Caco-2 (cell line): ENCODE data around the gene FAM174B. TPM values are rescaled to one million over a fixed set of nuclear protein-coding genes. Genes with fewer than 3 reads are reported as not detected.

Source experiments
- BruUV-seq: library from RNA; stranded (reverse); fragments of 400-500 nt; replicated peaks from 2 replicates; lab custom pipeline; 2021; lab: Mats Ljungman, UMichigan
- CTCF ChIA-PET: fragments of 300-600 bp; sonication (Branson Sonifier 250); formaldehyde crosslinking; loops from one replicate; lab custom pipeline; 2022; ENCODE audit warnings: antibody characterized with exemption; lab: Charles Lee
- POLR2A ChIA-PET: fragments of 300-600 bp; sonication (Branson Sonifier 250); formaldehyde crosslinking; loops from one replicate; lab custom pipeline; 2022; ENCODE audit warnings: antibody characterized with exemption; lab: Charles Lee
- DNase-seq, 2 experiments: peaks; one replicate each; pipeline versions ENCODE4 v3.0.0 to v3.0.0-alpha.2; 2020 to 2022
- H3K27me3 ChIP-seq: replicated peaks from 2 replicates; pipeline ENCODE4 v1.6.0; 2011; ENCODE audit warnings: low read length; ENCODE audit not compliant: control insufficient read depth, insufficient read depth
- H3K36me3 ChIP-seq: 2 replicates; pipeline ENCODE4 v1.5.1; 2011; ENCODE audit warnings: low read length; ENCODE audit not compliant: control insufficient read depth, insufficient read depth
- H3K4me1 ChIP-seq: fragments of 250-450 bp; sonication (Bioruptor Pico); 2 replicates; pipeline ENCODE4 v1.5.1; 2020; ENCODE audit warnings: mild to moderate bottlenecking
- H3K4me3 ChIP-seq: 2 replicates; pipeline ENCODE4 v1.5.1; 2011; ENCODE audit warnings: low read depth, mild to moderate bottlenecking, control low read depth, low read length
- H3K9me3 ChIP-seq: fragments of 250-450 bp; sonication (Bioruptor Pico); 2 replicates; pipeline ENCODE4 v1.5.1; 2020; ENCODE audit warnings: mild to moderate bottlenecking, moderate library complexity
- H3K27ac Mint-ChIP-seq: one replicate; pipeline ENCODE4 v1.8.0; 2022; ENCODE audit warnings: mixed read lengths; ENCODE audit not compliant: unreplicated experiment
- H3K27me3 Mint-ChIP-seq: one replicate; pipeline ENCODE4 v1.8.0; 2022; ENCODE audit warnings: mixed read lengths; ENCODE audit not compliant: insufficient read depth, unreplicated experiment
- H3K36me3 Mint-ChIP-seq: one replicate; pipeline ENCODE4 v1.8.0; 2022; ENCODE audit warnings: mild to moderate bottlenecking, mixed read lengths; ENCODE audit not compliant: insufficient read depth, unreplicated experiment
- H3K4me1 Mint-ChIP-seq: one replicate; pipeline ENCODE4 v1.8.0; 2022; ENCODE audit warnings: low read depth, mixed read lengths; ENCODE audit not compliant: unreplicated experiment
- H3K4me3 Mint-ChIP-seq: one replicate; pipeline ENCODE4 v1.8.0; 2022; ENCODE audit warnings: mild to moderate bottlenecking, moderate library complexity, mixed read lengths; ENCODE audit not compliant: unreplicated experiment
- H3K9me3 Mint-ChIP-seq: one replicate; pipeline ENCODE4 v1.8.0; 2022; ENCODE audit warnings: mixed read lengths; ENCODE audit not compliant: unreplicated experiment
- intact Hi-C: fragments of 100-400 bp; cut with micrococcal nuclease; formaldehyde crosslinking; loops from one replicate; pipeline ENCODE4 v1.10.0; 2022; ENCODE audit not compliant: unreplicated experiment
- total RNA-seq: library from RNA; stranded (reverse); gene quantifications from 2 replicates; pipeline ENCODE4 v1.2.3, GENCODE V29; 2022
- TF ChIP-seq, protein P1 (sequence below), 2 experiments: fragments of 200-600 bp in 1 of 2; IDR thresholded peaks; 1 replicate in 1 of 2; 2 replicates in 1 of 2; pipeline versions ENCODE4 v1.5.1 to v1.8.0; 2011 to 2022; ENCODE audit warnings: antibody characterized with exemption in 1 of 2, control low read depth in 1 of 2, inconsistent platforms in 1 of 2, low read depth in 1 of 2, low read length in 1 of 2, mild to moderate bottlenecking in 1 of 2, moderate library complexity in 1 of 2; ENCODE audit not compliant: insufficient read depth in 1 of 2, severe bottlenecking in 1 of 2, unreplicated experiment in 1 of 2

FAM174B gene
- total RNA-seq, 1 experiment from 2014 or later: 79.4 TPM

DNA sequence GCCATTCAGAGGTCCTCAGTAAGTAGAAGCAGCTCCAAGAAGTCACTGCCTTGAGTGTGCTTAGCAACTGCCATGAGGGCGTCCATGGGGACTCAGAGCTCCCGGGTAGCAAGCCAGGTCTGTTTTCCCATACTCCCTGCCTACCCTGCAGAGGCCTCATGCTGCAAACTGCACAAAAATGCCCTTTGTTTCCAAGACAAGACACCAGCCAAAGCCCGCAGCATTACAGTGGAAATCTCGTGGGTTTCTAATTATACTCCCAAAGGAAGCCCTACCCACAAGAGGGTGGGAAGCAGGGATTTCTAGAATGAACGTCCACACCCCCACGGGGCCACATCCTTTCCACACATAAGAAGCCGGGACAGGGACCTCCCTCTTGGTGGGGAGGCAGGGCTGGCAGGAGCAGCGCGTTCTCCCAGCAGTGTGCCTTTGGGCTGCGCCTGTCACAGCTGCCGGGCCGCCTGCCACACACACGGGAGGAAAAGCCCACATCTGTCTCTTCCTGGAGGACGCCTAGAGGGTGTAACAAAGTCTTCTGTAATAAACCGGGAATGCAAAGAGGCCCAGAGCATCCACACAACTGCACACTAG, 31.1 kb downstream of the FAM174B start:
- peaks cover 41% of the 10 kb centered on the region for H3K36me3 Mint-ChIP-seq
- TF ChIP-seq, protein P1, sequence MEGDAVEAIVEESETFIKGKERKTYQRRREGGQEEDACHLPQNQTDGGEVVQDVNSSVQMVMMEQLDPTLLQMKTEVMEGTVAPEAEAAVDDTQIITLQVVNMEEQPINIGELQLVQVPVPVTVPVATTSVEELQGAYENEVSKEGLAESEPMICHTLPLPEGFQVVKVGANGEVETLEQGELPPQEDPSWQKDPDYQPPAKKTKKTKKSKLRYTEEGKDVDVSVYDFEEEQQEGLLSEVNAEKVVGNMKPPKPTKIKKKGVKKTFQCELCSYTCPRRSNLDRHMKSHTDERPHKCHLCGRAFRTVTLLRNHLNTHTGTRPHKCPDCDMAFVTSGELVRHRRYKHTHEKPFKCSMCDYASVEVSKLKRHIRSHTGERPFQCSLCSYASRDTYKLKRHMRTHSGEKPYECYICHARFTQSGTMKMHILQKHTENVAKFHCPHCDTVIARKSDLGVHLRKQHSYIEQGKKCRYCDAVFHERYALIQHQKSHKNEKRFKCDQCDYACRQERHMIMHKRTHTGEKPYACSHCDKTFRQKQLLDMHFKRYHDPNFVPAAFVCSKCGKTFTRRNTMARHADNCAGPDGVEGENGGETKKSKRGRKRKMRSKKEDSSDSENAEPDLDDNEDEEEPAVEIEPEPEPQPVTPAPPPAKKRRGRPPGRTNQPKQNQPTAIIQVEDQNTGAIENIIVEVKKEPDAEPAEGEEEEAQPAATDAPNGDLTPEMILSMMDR (IDR thresholded peaks at IDR 0.05; ENCODE audit: insufficient read depth in 1 of 2, low read depth in 1 of 2, low read length in 1 of 2, severe bottlenecking in 1 of 2, unreplicated experiment in 1 of 2): no peak
- H3K4me1 ChIP-seq: peaks cover 7% of the 10 kb centered on the region; the same call in 1 of the 2 replicates
- H3K9me3 Mint-ChIP-seq: no peaks in the 10 kb centered on the region
- H3K27me3 Mint-ChIP-seq: no peaks in the 10 kb centered on the region
- BruUV-seq: no TSS peak
- no peak overlapping the region for H3K4me3 ChIP-seq
- H3K4me3 Mint-ChIP-seq: no peak overlapping the region
- POLR2A ChIA-PET: no interaction called here
- no peaks in the 10 kb centered on the region; the same call in 1 of the 2 replicates for H3K36me3 ChIP-seq
- intact Hi-C loops: no loop called here
- no peak for DNase-seq
- no peaks in the 10 kb centered on the region for H3K27me3 ChIP-seq
- no peaks in the 10 kb centered on the region for H3K9me3 ChIP-seq
- CTCF ChIA-PET: no interaction called here
- peaks cover 23% of the 10 kb centered on the region for H3K4me1 Mint-ChIP-seq
- no peak overlapping the region for H3K27ac Mint-ChIP-seq

DNA sequence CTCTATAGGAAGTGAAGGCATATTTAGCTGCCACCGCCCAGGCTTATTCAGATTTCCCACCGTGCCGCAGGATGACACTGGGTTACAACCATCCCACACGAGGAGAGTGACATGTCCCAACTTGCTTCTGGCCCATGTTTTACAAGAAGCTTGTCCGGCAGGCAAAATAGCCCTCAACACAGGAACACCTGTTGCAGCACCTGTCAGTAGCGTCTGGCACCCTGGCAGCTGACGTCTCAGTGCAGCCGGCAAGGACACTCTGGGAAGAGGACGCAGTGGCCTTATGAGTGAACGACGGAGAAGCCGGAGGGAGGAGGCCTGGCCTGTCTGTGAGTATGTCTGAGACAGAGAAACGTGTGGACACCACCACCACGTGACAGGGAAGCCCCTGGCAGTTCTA, 32.1 kb downstream of the FAM174B start:
- H3K9me3 Mint-ChIP-seq: no peaks in the 10 kb centered on the region
- ChIA-PET CTCF (no interaction called here), POLR2A (no interaction called here)
- peaks cover 32% of the 10 kb centered on the region for H3K4me1 Mint-ChIP-seq
- intact Hi-C loops: no loop called here
- no peak for DNase-seq
- H3K27ac Mint-ChIP-seq: peak overlapping the region; percentile 71
- no TSS peak for BruUV-seq
- no peaks in the 10 kb centered on the region for H3K9me3 ChIP-seq
- H3K4me3 Mint-ChIP-seq: no peak overlapping the region
- TF ChIP-seq, protein P1 (IDR thresholded peaks at IDR 0.05; ENCODE audit: insufficient read depth in 1 of 2, low read depth in 1 of 2, low read length in 1 of 2, severe bottlenecking in 1 of 2, unreplicated experiment in 1 of 2): no peak
- H3K36me3 Mint-ChIP-seq: peaks cover 43% of the 10 kb centered on the region
- H3K36me3 ChIP-seq: no peaks in the 10 kb centered on the region; the same call in 1 of the 2 replicates
- peaks cover 15% of the 10 kb centered on the region for H3K4me1 ChIP-seq
- H3K4me3 ChIP-seq: no peak overlapping the region
- H3K27me3 ChIP-seq: no peaks in the 10 kb centered on the region
- no peaks in the 10 kb centered on the region for H3K27me3 Mint-ChIP-seq

DNA sequence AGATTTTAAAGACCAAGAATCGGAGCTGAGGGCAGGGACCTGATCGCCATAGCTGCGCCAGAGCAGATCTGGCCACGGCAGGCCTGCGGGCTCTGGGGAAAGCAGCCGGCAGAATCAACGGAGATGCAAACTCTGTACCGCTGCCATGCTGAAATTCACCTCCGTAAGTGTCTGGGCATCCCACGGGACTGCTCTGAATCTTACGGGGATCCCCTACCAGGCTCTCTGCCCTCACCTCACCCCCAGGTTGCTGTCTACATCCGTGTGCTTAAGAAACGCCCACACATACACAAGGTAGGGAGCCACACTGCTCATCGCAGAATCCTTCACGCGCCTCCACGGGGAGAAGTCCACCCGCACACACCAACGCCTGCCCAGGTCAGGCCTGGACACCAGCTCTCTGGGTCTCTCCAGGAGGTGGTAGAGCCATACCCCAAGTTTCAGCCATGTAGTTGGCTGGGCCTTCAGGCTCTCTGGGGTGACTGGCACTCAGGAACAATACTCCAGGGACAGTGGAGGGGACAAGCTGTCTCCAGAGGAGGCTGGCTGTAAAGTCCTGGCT, 33.5 kb downstream of the FAM174B start:
- CTCF ChIA-PET: no interaction called here

More for the DNA sequence above, 33.5 kb downstream of the FAM174B start:
- Histone ChIP-seq H3K9me3 (no peaks in the 10 kb centered on the region), H3K4me1 (peaks cover 27% of the 10 kb centered on the region), H3K27me3 (no peaks in the 10 kb centered on the region), H3K4me3 (no peak overlapping the region), H3K36me3 (no peaks in the 10 kb centered on the region; the same call in 1 of the 2 replicates)
- no peak overlapping the region for H3K4me3 Mint-ChIP-seq
- H3K4me1 Mint-ChIP-seq: peaks cover 45% of the 10 kb centered on the region
- H3K36me3 Mint-ChIP-seq: peaks cover 45% of the 10 kb centered on the region
- H3K9me3 Mint-ChIP-seq: no peaks in the 10 kb centered on the region
- TF ChIP-seq, protein P1 (IDR thresholded peaks at IDR 0.05; ENCODE audit: insufficient read depth in 1 of 2, low read depth in 1 of 2, low read length in 1 of 2, severe bottlenecking in 1 of 2, unreplicated experiment in 1 of 2): no peak
- H3K27ac Mint-ChIP-seq: peak overlapping the region; percentile 71
- intact Hi-C loops: no loop called here
- no peaks in the 10 kb centered on the region for H3K27me3 Mint-ChIP-seq
- BruUV-seq: no TSS peak
- no peak for DNase-seq
- POLR2A ChIA-PET: no interaction called here
